Measurements from ENCODE around the gene P2RX4. TPM values are rescaled to one million over a fixed set of nuclear protein-coding genes. Genes with fewer than 3 reads are reported as not detected.
A peak's percentile ranks its signal among the peaks of the same experiment; 100 is the strongest.

P2RX4 gene
- total and polyA plus RNA-seq, 4 donors = 22.3 to 32.0 (median 23.9) TPM

DNA sequence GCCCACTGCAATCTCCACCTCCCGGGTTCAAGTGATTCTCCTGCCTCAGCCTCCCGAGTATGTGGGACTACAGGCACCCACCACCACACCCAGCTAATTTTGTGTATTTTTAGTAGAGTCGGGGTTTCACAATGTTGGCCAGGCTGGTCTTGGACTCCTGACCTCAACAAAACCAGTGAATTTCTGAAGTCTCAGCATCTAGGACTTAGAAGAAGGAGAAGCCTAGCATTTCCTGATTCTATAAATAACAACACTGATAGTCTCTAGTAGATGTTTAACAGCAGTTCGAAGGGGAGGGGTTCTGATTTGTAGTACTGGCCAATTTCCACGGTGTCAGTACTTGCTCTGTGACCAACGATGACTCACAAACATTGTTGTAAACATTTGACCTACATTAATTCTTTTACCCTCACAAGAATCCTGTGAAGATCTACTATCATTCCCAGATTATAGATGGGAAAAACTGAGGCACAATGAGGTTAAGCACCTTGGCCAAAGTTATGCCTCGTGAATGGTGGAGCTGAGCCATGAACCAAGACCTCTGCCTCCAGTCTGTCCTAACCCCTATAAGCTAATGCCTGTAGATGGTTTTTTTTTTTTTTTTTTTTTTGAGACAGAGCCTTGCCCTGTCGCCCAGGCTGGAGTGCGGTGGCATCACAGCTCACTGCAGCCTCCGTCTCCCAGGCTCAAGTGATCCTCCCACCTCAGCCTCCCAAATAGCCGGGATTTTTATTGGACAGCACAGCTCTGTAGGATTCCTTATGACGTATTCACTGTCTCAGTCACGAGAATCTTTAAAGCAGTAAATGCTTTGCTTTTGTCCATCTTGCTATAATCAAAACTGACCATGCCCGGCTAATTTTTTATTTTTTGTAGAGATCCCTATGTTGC lies 5.2 kb downstream of the P2RX4 start:
- Histone ChIP-seq H3K36me3 (ENCODE audit: control insufficient read depth in 1 of 2, insufficient read depth in 2 of 2, low read length in 1 of 2) (no peaks in the 10 kb centered on the region), H3K27me3 (ENCODE audit: control insufficient read depth in 1 of 2, insufficient read depth in 2 of 2, low read length in 1 of 2) (no peaks in the 10 kb centered on the region), H3K4me3 (ENCODE audit: low read length in 2 of 2) (no peak overlapping the region), H3K9me3 (ENCODE audit: control insufficient read depth, low read length) (no peaks in the 10 kb centered on the region), H3K4me1 (ENCODE audit: control insufficient read depth in 1 of 2, insufficient read depth in 2 of 2, low read length in 2 of 2) (no peaks in the 10 kb centered on the region), H3K27ac (ENCODE audit: low read depth in 1 of 2, low read length in 2 of 2) (no peak overlapping the region)
- DNase-seq (no peak), ATAC-seq (ENCODE audit: low FRiP score) (peak; percentile 27)
- WGBS, 2 donors = 69 to 70% methylated on average over 14 of the region's 14 CpGs
- intact Hi-C loops (cut with DNase I) = no loop called here

- H3K9me3 ChIP-seq (ENCODE audit: control insufficient read depth, low read length) = no peaks in the 10 kb centered on the region
- intact Hi-C loops (cut with DNase I) = no loop called here
- WGBS, 2 donors = 87 to 92% methylated on average over 4 of the region's 4 CpGs
- H3K4me1 ChIP-seq (ENCODE audit: control insufficient read depth in 1 of 2, insufficient read depth in 2 of 2, low read length in 2 of 2) = no peaks in the 10 kb centered on the region
- ATAC-seq (ENCODE audit: low FRiP score) (no peak), DNase-seq (no peak)
- H3K36me3 ChIP-seq (ENCODE audit: control insufficient read depth in 1 of 2, insufficient read depth in 2 of 2, low read length in 1 of 2) = no peaks in the 10 kb centered on the region
- no peaks in the 10 kb centered on the region for H3K27me3 ChIP-seq (ENCODE audit: control insufficient read depth in 1 of 2, insufficient read depth in 2 of 2, low read length in 1 of 2)
- H3K27ac ChIP-seq (ENCODE audit: low read depth in 1 of 2, low read length in 2 of 2) = no peak overlapping the region
- no peak overlapping the region for H3K4me3 ChIP-seq (ENCODE audit: low read length in 2 of 2)
Observed at GRCh38 chr12:121216102-121216501, 6.2 kb downstream of the P2RX4 start.

DNA sequence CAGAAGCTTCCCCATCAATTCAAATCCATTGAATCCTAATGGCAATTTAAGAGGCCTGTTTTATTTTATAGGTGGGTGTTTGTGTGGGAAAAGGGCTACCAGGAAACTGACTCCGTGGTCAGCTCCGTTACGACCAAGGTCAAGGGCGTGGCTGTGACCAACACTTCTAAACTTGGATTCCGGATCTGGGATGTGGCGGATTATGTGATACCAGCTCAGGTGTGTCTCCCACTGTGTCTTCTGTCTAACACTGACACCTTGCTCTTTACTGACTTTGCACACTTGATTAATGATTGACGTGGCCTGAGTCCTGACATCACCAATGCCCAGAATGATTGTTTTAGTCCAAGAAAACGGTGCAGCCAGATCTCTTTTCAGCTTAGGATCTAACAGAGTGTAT lies 7.1 kb downstream of the P2RX4 start:
- ATAC-seq (ENCODE audit: low FRiP score) (no peak), DNase-seq (no peak)
- no peaks in the 10 kb centered on the region for H3K27me3 ChIP-seq (ENCODE audit: control insufficient read depth in 1 of 2, insufficient read depth in 2 of 2, low read length in 1 of 2)
- intact Hi-C loops (cut with DNase I) = no loop called here
- H3K36me3 ChIP-seq (ENCODE audit: control insufficient read depth in 1 of 2, insufficient read depth in 2 of 2, low read length in 1 of 2) = no peaks in the 10 kb centered on the region
- no peak overlapping the region for H3K27ac ChIP-seq (ENCODE audit: low read depth in 1 of 2, low read length in 2 of 2)
- H3K9me3 ChIP-seq (ENCODE audit: control insufficient read depth, low read length) = no peaks in the 10 kb centered on the region
- no peak overlapping the region for H3K4me3 ChIP-seq (ENCODE audit: low read length in 2 of 2)
- 88 to 91% methylated on average over 8 of the region's 8 CpGs for WGBS, 2 donors
- no peaks in the 10 kb centered on the region for H3K4me1 ChIP-seq (ENCODE audit: control insufficient read depth in 1 of 2, insufficient read depth in 2 of 2, low read length in 2 of 2)

GRCh38 chr12:121217761-121218160 lies 7.8 kb downstream of the P2RX4 start:
- Histone ChIP-seq H3K27me3 (ENCODE audit: control insufficient read depth in 1 of 2, insufficient read depth in 2 of 2, low read length in 1 of 2) (no peaks in the 10 kb centered on the region), H3K27ac (ENCODE audit: low read depth in 1 of 2, low read length in 2 of 2) (no peak overlapping the region), H3K9me3 (ENCODE audit: control insufficient read depth, low read length) (no peaks in the 10 kb centered on the region), H3K36me3 (ENCODE audit: control insufficient read depth in 1 of 2, insufficient read depth in 2 of 2, low read length in 1 of 2) (no peaks in the 10 kb centered on the region), H3K4me1 (ENCODE audit: control insufficient read depth in 1 of 2, insufficient read depth in 2 of 2, low read length in 2 of 2) (no peaks in the 10 kb centered on the region), H3K4me3 (ENCODE audit: low read length in 2 of 2) (no peak overlapping the region)
- DNase-seq (no peak), ATAC-seq (ENCODE audit: low FRiP score) (no peak)
- intact Hi-C loops (cut with DNase I) = no loop called here
- WGBS, 2 donors = 77 to 78% methylated on average over 5 of the region's 5 CpGs

- H3K27ac ChIP-seq (ENCODE audit: low read depth in 1 of 2, low read length in 2 of 2) = no peak overlapping the region
- DNase-seq = no peak
- H3K36me3 ChIP-seq (ENCODE audit: control insufficient read depth in 1 of 2, insufficient read depth in 2 of 2, low read length in 1 of 2) = no peaks in the 10 kb centered on the region
Observed at GRCh38 chr12:121218588-121219352, 8.8 kb downstream of the P2RX4 start.

GRCh38 chr12:121219353-121219986 lies 9.5 kb downstream of the P2RX4 start:
- no peaks in the 10 kb centered on the region for H3K4me1 ChIP-seq (ENCODE audit: control insufficient read depth in 1 of 2, insufficient read depth in 2 of 2, low read length in 2 of 2)
- no peaks in the 10 kb centered on the region for H3K36me3 ChIP-seq (ENCODE audit: control insufficient read depth in 1 of 2, insufficient read depth in 2 of 2, low read length in 1 of 2)
- intact Hi-C loops (cut with DNase I) = no loop called here
- H3K27me3 ChIP-seq (ENCODE audit: control insufficient read depth in 1 of 2, insufficient read depth in 2 of 2, low read length in 1 of 2) = no peaks in the 10 kb centered on the region
- no peak overlapping the region for H3K4me3 ChIP-seq (ENCODE audit: low read length in 2 of 2)
- H3K9me3 ChIP-seq (ENCODE audit: control insufficient read depth, low read length) = no peaks in the 10 kb centered on the region
- ATAC-seq (ENCODE audit: low FRiP score) (no peak), DNase-seq (no peak)
- H3K27ac ChIP-seq (ENCODE audit: low read depth in 1 of 2, low read length in 2 of 2) = no peak overlapping the region
- WGBS, 2 donors = 94 to 97% methylated on average over 3 of the region's 3 CpGs

More at GRCh38 chr12:121218588-121219352, 8.8 kb downstream of the P2RX4 start:
- no peaks in the 10 kb centered on the region for H3K4me1 ChIP-seq (ENCODE audit: control insufficient read depth in 1 of 2, insufficient read depth in 2 of 2, low read length in 2 of 2)
- no peak overlapping the region for H3K4me3 ChIP-seq (ENCODE audit: low read length in 2 of 2)
- WGBS, 2 donors = 92% methylated on average over 18 of the region's 18 CpGs
- H3K27me3 ChIP-seq (ENCODE audit: control insufficient read depth in 1 of 2, insufficient read depth in 2 of 2, low read length in 1 of 2) = no peaks in the 10 kb centered on the region
- no peak for ATAC-seq (ENCODE audit: low FRiP score)
- no peaks in the 10 kb centered on the region for H3K9me3 ChIP-seq (ENCODE audit: control insufficient read depth, low read length)
- intact Hi-C loops (cut with DNase I) = no loop called here

DNA sequence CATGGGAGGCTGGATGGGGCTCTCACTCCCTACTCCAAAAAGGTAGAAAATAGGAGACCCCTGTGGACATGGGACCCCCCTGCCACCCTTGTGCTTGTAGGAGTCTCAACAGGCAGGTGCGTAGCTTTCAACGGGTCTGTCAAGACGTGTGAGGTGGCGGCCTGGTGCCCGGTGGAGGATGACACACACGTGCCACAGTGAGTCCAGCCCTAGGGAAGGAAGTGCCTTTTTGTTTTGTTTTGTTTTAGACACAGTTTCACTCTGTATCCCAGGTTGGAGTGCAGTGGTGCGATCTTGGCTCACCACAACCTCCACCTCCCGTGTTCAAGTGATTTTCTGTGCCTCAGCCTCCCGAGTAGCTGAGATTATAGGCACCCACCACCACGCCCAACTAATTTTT lies 12.9 kb downstream of the P2RX4 start:
- Histone ChIP-seq H3K4me1 (ENCODE audit: control insufficient read depth in 1 of 2, insufficient read depth in 2 of 2, low read length in 2 of 2) (no peaks in the 10 kb centered on the region), H3K27ac (ENCODE audit: low read depth in 1 of 2, low read length in 2 of 2) (no peak overlapping the region), H3K4me3 (ENCODE audit: low read length in 2 of 2) (no peak overlapping the region), H3K9me3 (ENCODE audit: control insufficient read depth, low read length) (no peaks in the 10 kb centered on the region), H3K36me3 (ENCODE audit: control insufficient read depth in 1 of 2, insufficient read depth in 2 of 2, low read length in 1 of 2) (no peaks in the 10 kb centered on the region), H3K27me3 (ENCODE audit: control insufficient read depth in 1 of 2, insufficient read depth in 2 of 2, low read length in 1 of 2) (no peaks in the 10 kb centered on the region)
- DNase-seq (no peak), ATAC-seq (ENCODE audit: low FRiP score) (no peak)
- 95 to 96% methylated on average over 10 of the region's 10 CpGs for whole genome bisulfite sequencing, 2 donors
- intact Hi-C loops (cut with DNase I) = no loop called here

DNA sequence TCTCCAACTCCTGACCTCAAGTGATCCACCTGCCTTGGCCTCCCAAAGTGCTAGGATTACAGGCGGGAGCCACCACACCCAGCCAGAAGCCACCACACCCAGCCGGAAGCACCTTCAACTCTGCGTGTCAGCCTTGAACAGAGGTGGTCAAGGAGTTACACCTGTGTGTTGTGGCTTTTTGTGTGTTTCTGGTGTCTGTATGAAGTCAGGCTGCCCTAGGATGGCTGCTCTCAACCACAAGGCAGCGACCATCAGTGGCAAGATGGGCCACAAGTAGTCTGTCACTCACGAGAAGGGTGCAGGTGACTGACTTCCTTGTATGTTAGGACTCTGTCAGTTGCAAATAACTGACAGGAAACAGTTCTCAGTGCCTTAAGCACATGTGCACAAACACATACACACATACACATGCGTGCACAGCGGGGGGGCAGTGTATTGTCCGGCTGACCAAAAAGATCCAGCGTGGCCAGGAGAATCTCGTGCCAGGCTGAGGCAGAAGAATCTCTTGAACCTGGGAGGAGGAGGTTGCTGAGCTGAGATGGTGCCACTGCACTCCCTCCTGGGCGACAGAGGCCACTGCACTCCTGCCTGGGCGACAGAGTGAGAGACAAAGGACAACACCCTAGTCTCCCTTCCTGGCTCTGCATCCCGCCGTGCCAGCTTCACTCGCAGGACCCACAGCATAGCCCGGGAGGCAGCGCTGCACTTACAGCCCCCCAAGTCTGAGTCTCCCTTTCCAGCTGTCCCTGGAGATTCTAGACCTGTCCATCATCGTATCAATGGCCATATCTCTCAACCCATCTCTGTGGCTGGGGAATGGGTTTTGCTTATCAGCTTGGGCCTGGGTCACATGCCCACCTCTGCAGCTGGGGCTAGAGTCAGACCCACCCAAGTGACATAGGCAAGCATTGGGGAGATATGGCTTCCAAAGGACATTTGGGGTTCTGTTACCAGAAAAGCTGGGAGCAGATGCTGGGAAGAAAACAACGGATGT lies 13.7 kb downstream of the P2RX4 start:
- DNase-seq = no peak

More for the DNA sequence above, 13.7 kb downstream of the P2RX4 start:
- intact Hi-C loops (cut with DNase I) = no loop called here
- 88 to 91% methylated on average over 19 of the region's 19 CpGs for WGBS, 2 donors
- H3K4me3 ChIP-seq (ENCODE audit: low read length in 2 of 2) = no peak overlapping the region
- no peak for ATAC-seq (ENCODE audit: low FRiP score)
- H3K27me3 ChIP-seq (ENCODE audit: control insufficient read depth in 1 of 2, insufficient read depth in 2 of 2, low read length in 1 of 2) = no peaks in the 10 kb centered on the region
- no peaks in the 10 kb centered on the region for H3K36me3 ChIP-seq (ENCODE audit: control insufficient read depth in 1 of 2, insufficient read depth in 2 of 2, low read length in 1 of 2)
- no peaks in the 10 kb centered on the region for H3K4me1 ChIP-seq (ENCODE audit: control insufficient read depth in 1 of 2, insufficient read depth in 2 of 2, low read length in 2 of 2)
- H3K27ac ChIP-seq (ENCODE audit: low read depth in 1 of 2, low read length in 2 of 2) = no peak overlapping the region
- no peaks in the 10 kb centered on the region for H3K9me3 ChIP-seq (ENCODE audit: control insufficient read depth, low read length)

All from aorta (tissue), 5 donors.